ENCODE results near the gene HUS1. TPM values are rescaled to one million over a fixed set of nuclear protein-coding genes. Genes with fewer than 3 reads are reported as not detected.
"Not testable (repeated sequence)": the region's sequence is repeated elsewhere in the genome, so short reads cannot be mapped to it uniquely, and the experiment has no call there.

Gene HUS1
- total RNA-seq, 4 donors from 2014 or later, result 11.5 to 15.6 (median 13.7) TPM

- Histone ChIP-seq H3K36me3 (peaks cover 0 to 30% (median 0%) of the 10 kb centered on the region in 4 donors), H3K9me3 (no peaks in the 10 kb centered on the region), H3K4me1 (peaks cover 0 to 3% (median 0%) of the 10 kb centered on the region in 4 donors), H3K27ac (replicated peaks in 1 of 4) (no peak overlapping the region), H3K27me3 (no peaks in the 10 kb centered on the region), H3K4me3 (no peak overlapping the region)
- intact Hi-C loops (cut with DNase I), result no loop called here
- TF ChIP-seq EP300 (IDR thresholded peaks at IDR 0.05), result no peak
- no peak for TF ChIP-seq POLR2A (IDR thresholded peaks at IDR 0.05; ENCODE audit: low read depth)
- TF ChIP-seq POLR2AphosphoS5 (IDR thresholded peaks at IDR 0.05), result no peak
- TF ChIP-seq CTCF (IDR thresholded peaks at IDR 0.05), result no peak
- DNase-seq (ENCODE audit: extremely low spot score), result no peak
- 72% methylated on average over 3 of the region's 11 CpGs for WGBS
These were observed 46.9 kb downstream of the HUS1 start for GRCh38 chr7:47932466-47933037.

- H3K27me3 ChIP-seq, result no peaks in the 10 kb centered on the region
- WGBS, result 63% methylated on average over 3 of the region's 6 CpGs
These were observed 47.4 kb downstream of the HUS1 start for GRCh38 chr7:47932016-47932415.

GRCh38 chr7:47931005-47932004 lies 48.1 kb downstream of the HUS1 start:
- Histone ChIP-seq H3K27ac (replicated peaks in 1 of 4) (no peak overlapping the region), H3K4me1 (no peaks in the 10 kb centered on the region), H3K4me3 (no peak overlapping the region), H3K27me3 (no peaks in the 10 kb centered on the region), H3K36me3 (peaks cover 0 to 28% (median 0%) of the 10 kb centered on the region in 4 donors), H3K9me3 (no peaks in the 10 kb centered on the region)
- TF ChIP-seq EP300 (IDR thresholded peaks at IDR 0.05) (no peak), POLR2A (IDR thresholded peaks at IDR 0.05; ENCODE audit: low read depth) (no peak), POLR2AphosphoS5 (IDR thresholded peaks at IDR 0.05) (no peak), CTCF (IDR thresholded peaks at IDR 0.05) (no peak)
- no peak for DNase-seq (ENCODE audit: extremely low spot score)
- WGBS, result 94% methylated on average over 18 of the region's 18 CpGs
- intact Hi-C loops (cut with DNase I), result no loop called here

More at GRCh38 chr7:47932016-47932415, 47.4 kb downstream of the HUS1 start:
- DNase-seq (ENCODE audit: extremely low spot score), result no peak
- H3K9me3 ChIP-seq, result no peaks in the 10 kb centered on the region
- no peak for TF ChIP-seq POLR2A (IDR thresholded peaks at IDR 0.05; ENCODE audit: low read depth)
- no peak for TF ChIP-seq CTCF (IDR thresholded peaks at IDR 0.05)
- TF ChIP-seq EP300 (IDR thresholded peaks at IDR 0.05), result no peak
- no peak for TF ChIP-seq POLR2AphosphoS5 (IDR thresholded peaks at IDR 0.05)
- intact Hi-C loops (cut with DNase I), result no loop called here
- H3K36me3 ChIP-seq, result peaks cover 0 to 30% (median 0%) of the 10 kb centered on the region in 4 donors
- no peak overlapping the region for H3K27ac ChIP-seq (replicated peaks in 1 of 4)
- no peak overlapping the region for H3K4me3 ChIP-seq
- no peaks in the 10 kb centered on the region for H3K4me1 ChIP-seq

- WGBS, result 79% methylated on average over 2 of the region's 2 CpGs
- intact Hi-C loops (cut with DNase I), result no loop called here
These were observed 55.1 kb downstream of the HUS1 start for GRCh38 chr7:47924266-47924665.

GRCh38 chr7:47923081-47923875 lies 56.1 kb downstream of the HUS1 start:
- WGBS, result 78% methylated on average over 8 of the region's 8 CpGs
- not testable (repeated sequence) for DNase-seq (ENCODE audit: extremely low spot score); H3K9me3 ChIP-seq

More at GRCh38 chr7:47924266-47924665, 55.1 kb downstream of the HUS1 start:
- TF ChIP-seq POLR2A (IDR thresholded peaks at IDR 0.05; ENCODE audit: low read depth) (no peak), CTCF (IDR thresholded peaks at IDR 0.05) (no peak), POLR2AphosphoS5 (IDR thresholded peaks at IDR 0.05) (no peak), EP300 (IDR thresholded peaks at IDR 0.05) (no peak)
- no peaks in the 10 kb centered on the region for H3K9me3 ChIP-seq
- H3K27me3 ChIP-seq, result no peaks in the 10 kb centered on the region
- no peaks in the 10 kb centered on the region for H3K4me1 ChIP-seq
- DNase-seq (ENCODE audit: extremely low spot score), result no peak
- peaks cover 0 to 5% (median 0%) of the 10 kb centered on the region in 4 donors for H3K36me3 ChIP-seq
- no peak overlapping the region for H3K4me3 ChIP-seq
- H3K27ac ChIP-seq (replicated peaks in 1 of 4), result no peak overlapping the region

GRCh38 chr7:47916514-47916913 lies 62.9 kb downstream of the HUS1 start:
- H3K9me3 ChIP-seq; H3K27me3 ChIP-seq; H3K36me3 ChIP-seq; H3K4me1 ChIP-seq; H3K4me3 ChIP-seq; H3K27ac ChIP-seq (replicated peaks in 1 of 4); intact Hi-C loops (cut with DNase I): not testable (repeated sequence)
- DNase-seq (ENCODE audit: extremely low spot score), result peak; percentile 82
- WGBS, result 80% methylated on average over 1 of the region's 1 CpG

More at GRCh38 chr7:47923081-47923875, 56.1 kb downstream of the HUS1 start:
- H3K36me3 ChIP-seq; intact Hi-C loops (cut with DNase I); H3K4me1 ChIP-seq; H3K4me3 ChIP-seq; H3K27me3 ChIP-seq; H3K27ac ChIP-seq (replicated peaks in 1 of 4): not testable (repeated sequence)

Data from esophagus muscularis mucosa (tissue), 4 donors.